Ishikawa (cell line): ENCODE measurements around the gene CAMK2D.

Experiments
- CEBPB ChIP-seq: IDR thresholded peaks from 2 replicates; pipeline ENCODE4 v1.6.1; 2012
- CREB1 ChIP-seq: IDR thresholded peaks from 2 replicates; pipeline ENCODE4 v1.6.1; 2012; ENCODE audit warnings: low read depth
- EGR1 ChIP-seq: IDR thresholded peaks from 2 replicates; pipeline ENCODE4 v1.6.1; 2012
- EP300 ChIP-seq: IDR thresholded peaks from 2 replicates; pipeline ENCODE4 v1.6.1; 2012; ENCODE audit warnings: borderline replicate concordance
- FOXM1 ChIP-seq: IDR thresholded peaks from 2 replicates; pipeline ENCODE4 v1.6.1; 2012; ENCODE audit warnings: low read depth, borderline replicate concordance
- MAX ChIP-seq: IDR thresholded peaks from 2 replicates; pipeline ENCODE4 v1.6.1; 2012
- NFIC ChIP-seq: IDR thresholded peaks from 2 replicates; pipeline ENCODE4 v1.6.1; 2012
- RAD21 ChIP-seq: IDR thresholded peaks from 2 replicates; pipeline ENCODE4 v1.6.1; 2012; ENCODE audit warnings: low read depth
- REST ChIP-seq: IDR thresholded peaks from 2 replicates; pipeline ENCODE4 v1.6.1; 2012; ENCODE audit warnings: low read depth, mild to moderate bottlenecking
- TAF1 ChIP-seq: IDR thresholded peaks from 2 replicates; pipeline ENCODE4 v1.6.1; 2012; ENCODE audit warnings: low read depth, mild to moderate bottlenecking
- TCF12 ChIP-seq: IDR thresholded peaks from 2 replicates; pipeline ENCODE4 v1.6.1; 2012; ENCODE audit warnings: low read depth
- TEAD4 ChIP-seq: IDR thresholded peaks from 2 replicates; pipeline ENCODE4 v1.6.1; 2012
- USF1 ChIP-seq: IDR thresholded peaks from 2 replicates; pipeline ENCODE4 v1.6.1; 2012
- YY1 ChIP-seq: IDR thresholded peaks from 2 replicates; pipeline ENCODE4 v1.6.1; 2012; ENCODE audit warnings: low read depth
- ZBTB7A ChIP-seq: IDR thresholded peaks from 2 replicates; pipeline ENCODE4 v1.6.1; 2012; ENCODE audit warnings: low read depth

CAMK2D gene

GRCh38 chr4:113504422-113504821 lies 257.1 kb downstream of the CAMK2D start:
- TF ChIP-seq YY1 (no peak), FOXM1 (no peak), TCF12 (no peak), EP300 (no peak), ZBTB7A (no peak), MAX (no peak), USF1 (no peak), TEAD4 (no peak)

- TF ChIP-seq MAX (no peak), EGR1 (no peak), NFIC (no peak), REST (no peak), CREB1 (no peak), EP300 (no peak), USF1 (no peak), TAF1 (no peak), TEAD4 (no peak)
These were observed 257.8 kb downstream of the CAMK2D start for GRCh38 chr4:113503691-113504090.

- no peak for TF ChIP-seq RAD21
- TF ChIP-seq FOXM1, result no peak
- no peak for TF ChIP-seq TAF1
- TF ChIP-seq TCF12, result no peak
- no peak for TF ChIP-seq EGR1
- no peak for TF ChIP-seq CREB1
- TF ChIP-seq ZBTB7A, result no peak
- TF ChIP-seq YY1, result no peak
- no peak for TF ChIP-seq REST
- TF ChIP-seq NFIC, result no peak
- TF ChIP-seq USF1, result no peak
- no peak for TF ChIP-seq TEAD4
- no peak for TF ChIP-seq MAX
- TF ChIP-seq EP300, result no peak
- no peak for TF ChIP-seq CEBPB
These were observed 258.6 kb downstream of the CAMK2D start for GRCh38 chr4:113502906-113503305.

GRCh38 chr4:113502476-113502875 lies 259.1 kb downstream of the CAMK2D start:
- TF ChIP-seq TAF1 (no peak), TEAD4 (no peak), ZBTB7A (no peak), CEBPB (no peak), MAX (no peak), NFIC (no peak), FOXM1 (no peak), EP300 (no peak), YY1 (no peak), CREB1 (no peak), REST (no peak), TCF12 (no peak), RAD21 (no peak), USF1 (no peak), EGR1 (no peak)
